Transverse colon (tissue), 4 donors: ENCODE results near the gene HIGD2B.
"Not testable (repeated sequence)": the region's sequence is repeated elsewhere in the genome, so short reads cannot be mapped to it uniquely, and the experiment has no call there.

Source experiments
- POLR2A ChIP-seq: fragments of 450-650 bp; IDR thresholded peaks from one replicate; pipeline ENCODE4 v1.6.1; 2016; ENCODE audit warnings: antibody characterized with exemption, mild to moderate bottlenecking, moderate library complexity
- POLR2AphosphoS5 ChIP-seq, 3 donors: sonication (generic); formaldehyde crosslinking; IDR thresholded peaks; one replicate each; pipeline ENCODE4 v1.6.1; 2016; ENCODE audit warnings: antibody characterized with exemption in 3 of 3
- TF ChIP-seq, protein P1 (sequence below), 5 experiments: fragments of 200-600 bp in 3 of 5; fragments of 450-650 bp in 2 of 5; sonication (generic) in 3 of 5; IDR thresholded peaks; 1 replicate in 2 of 5; 2 replicates in 3 of 5; pipeline ENCODE4 v1.5.1; 2016 to 2017; ENCODE audit warnings: antibody characterized with exemption in 5 of 5, inconsistent platforms in 3 of 5, mild to moderate bottlenecking in 2 of 5, moderate library complexity in 1 of 5

DNA sequence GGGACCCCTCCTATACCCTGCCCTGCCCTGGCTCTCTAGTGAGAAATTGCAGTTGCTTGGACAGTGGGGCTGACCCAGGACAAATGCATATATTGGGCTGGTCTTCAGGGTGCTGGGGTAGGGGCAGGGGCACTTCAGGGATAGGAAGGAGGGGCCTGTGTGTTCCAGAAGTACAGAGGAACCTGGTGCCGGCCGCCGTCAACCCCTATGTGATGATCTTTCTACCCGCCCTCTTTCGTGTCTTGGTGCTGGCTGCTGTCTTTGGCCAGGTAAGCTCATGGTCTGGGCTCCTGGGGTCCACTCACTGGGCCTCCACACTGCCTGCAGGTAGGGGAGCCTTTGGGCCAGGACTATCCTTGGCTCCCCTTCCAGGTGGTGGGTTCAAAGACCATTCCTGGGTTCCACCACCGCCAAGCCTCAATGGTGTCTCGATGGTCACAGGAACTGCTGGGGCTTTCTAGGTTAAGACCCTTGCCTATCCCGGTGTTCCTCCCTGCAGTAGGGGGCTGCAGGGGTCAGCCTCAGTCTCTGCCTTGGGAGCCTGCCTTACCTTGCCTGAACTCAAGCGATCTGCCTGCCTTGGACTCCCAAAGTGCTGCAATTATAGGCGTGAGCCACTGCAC is 37.2 kb downstream of the HIGD2B start:
- not testable (repeated sequence) for TF ChIP-seq POLR2AphosphoS5 (IDR thresholded peaks at IDR 0.05); POLR2A
- TF ChIP-seq, protein P1, sequence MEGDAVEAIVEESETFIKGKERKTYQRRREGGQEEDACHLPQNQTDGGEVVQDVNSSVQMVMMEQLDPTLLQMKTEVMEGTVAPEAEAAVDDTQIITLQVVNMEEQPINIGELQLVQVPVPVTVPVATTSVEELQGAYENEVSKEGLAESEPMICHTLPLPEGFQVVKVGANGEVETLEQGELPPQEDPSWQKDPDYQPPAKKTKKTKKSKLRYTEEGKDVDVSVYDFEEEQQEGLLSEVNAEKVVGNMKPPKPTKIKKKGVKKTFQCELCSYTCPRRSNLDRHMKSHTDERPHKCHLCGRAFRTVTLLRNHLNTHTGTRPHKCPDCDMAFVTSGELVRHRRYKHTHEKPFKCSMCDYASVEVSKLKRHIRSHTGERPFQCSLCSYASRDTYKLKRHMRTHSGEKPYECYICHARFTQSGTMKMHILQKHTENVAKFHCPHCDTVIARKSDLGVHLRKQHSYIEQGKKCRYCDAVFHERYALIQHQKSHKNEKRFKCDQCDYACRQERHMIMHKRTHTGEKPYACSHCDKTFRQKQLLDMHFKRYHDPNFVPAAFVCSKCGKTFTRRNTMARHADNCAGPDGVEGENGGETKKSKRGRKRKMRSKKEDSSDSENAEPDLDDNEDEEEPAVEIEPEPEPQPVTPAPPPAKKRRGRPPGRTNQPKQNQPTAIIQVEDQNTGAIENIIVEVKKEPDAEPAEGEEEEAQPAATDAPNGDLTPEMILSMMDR (IDR thresholded peaks at IDR 0.05), result not testable (repeated sequence)
